Measurements from ENCODE around the gene NOS3. TPM values are rescaled to one million over a fixed set of nuclear protein-coding genes. Genes with fewer than 3 reads are reported as not detected.

NOS3 gene
- polyA plus RNA-seq, 1 of the 3 experiments (the other 2 are of a cell fraction), result 0.41 TPM

GRCh38 chr7:150977382-150978125 lies 13.3 kb upstream of the NOS3 start:
- peaks cover 0 to 74% of the 10 kb centered on the region in 2 experiments; a peak in 2 of 4 replicates for H3K4me1 ChIP-seq (ENCODE audit: control insufficient read depth in 1 of 2, insufficient read depth in 2 of 2, low read depth in 1 of 2, low read length in 1 of 2)
- H3K9me2 ChIP-seq, result no peaks in the 10 kb centered on the region
- peak overlapping the region; percentile 7; the same call in 1 of the 2 replicates for H3K4me2 ChIP-seq
- WGBS (ENCODE audit: low lambda C conversion rate), result 7% methylated on average over 57 of the region's 62 CpGs
- H3K9ac ChIP-seq, result no peak overlapping the region
- no peak for TF ChIP-seq GATA2 (CRISPR knock-in tag; IDR thresholded peaks at IDR 0.05)
- TF ChIP-seq EP300 (IDR thresholded peaks at IDR 0.05; ENCODE audit: borderline replicate concordance in 1 of 2, low read depth in 1 of 2, low read length in 1 of 2), result peak in 1 of 2 experiments; percentile 13; a peak in 1 of 4 replicates
- peaks cover 68% of the 10 kb centered on the region for H3K27me3 ChIP-seq (ENCODE audit: insufficient read depth)
- ChIA-PET CTCF (interaction anchor here (0.7 to 27.1 kb wide), 9 partner anchors 5 to 77 kb away, joined by 3 to 761 read pairs (median 8); no protein-coding TSS in a partner anchor), POLR2A (interaction anchor here (0.6 to 2.7 kb wide), 8 partner anchors 11 to 189 kb away, joined by 3 to 17 read pairs (median 4); partner anchors contain the start of gene ABCB8)
- H3K9me3 ChIP-seq, result no peaks in the 10 kb centered on the region
- peaks cover 5% of the 10 kb centered on the region for H3F3A ChIP-seq (replicated peaks; ENCODE audit: insufficient read depth)
- H3K36me3 ChIP-seq (replicated peaks in 1 of 2; ENCODE audit: control insufficient read depth in 1 of 2, insufficient read depth in 2 of 2, low read length in 1 of 2), result no peaks in the 10 kb centered on the region
- DNase-seq, result peak; percentile 83
- H3K27ac ChIP-seq (ENCODE audit: low read depth in 2 of 2, low read length in 1 of 2), result peak overlapping the region in 1 of 2 experiments; percentile 100; a peak in 2 of 4 replicates
- no peaks in the 10 kb centered on the region for H4K20me1 ChIP-seq (ENCODE audit: insufficient read depth)
- H2AFZ ChIP-seq (ENCODE audit: low read depth), result no peak overlapping the region
- no peaks in the 10 kb centered on the region for H3K79me2 ChIP-seq (ENCODE audit: insufficient read depth)
- H3K4me3 ChIP-seq (ENCODE audit: low read depth in 2 of 2, low read length in 1 of 2), result peak overlapping the region in 1 of 2 experiments; percentile 57; a peak in 2 of 4 replicates

GRCh38 chr7:150978126-150978789 lies 12.6 kb upstream of the NOS3 start, which contains the start of gene KCNH2:
TSS of gene KCNH2 (minus strand) at chr7:150978321. CDS start at chr7:150977913, 408 bp downstream.
- WGBS (ENCODE audit: low lambda C conversion rate), result 4% methylated on average over 20 of the region's 81 CpGs
- H3K36me3 ChIP-seq (replicated peaks in 1 of 2; ENCODE audit: control insufficient read depth in 1 of 2, insufficient read depth in 2 of 2, low read length in 1 of 2), result no peaks in the 10 kb centered on the region
- H3K9ac ChIP-seq, result no peak within 1 kb of the TSS
- H3K4me1 ChIP-seq (ENCODE audit: control insufficient read depth in 1 of 2, insufficient read depth in 2 of 2, low read depth in 1 of 2, low read length in 1 of 2), result peaks cover 0 to 67% of the 10 kb centered on the region in 2 experiments; a peak in 2 of 4 replicates
- POLR2A ChIA-PET, result interaction anchor here (0.6 to 2.9 kb wide), 12 partner anchors 8 to 191 kb away, joined by 3 to 41 read pairs (median 5); partner anchors contain the start of gene ABCB8
- H4K20me1 ChIP-seq (ENCODE audit: insufficient read depth), result no peaks in the 10 kb centered on the region
- H3K79me2 ChIP-seq (ENCODE audit: insufficient read depth), result no peaks in the 10 kb centered on the region
- peaks cover 5% of the 10 kb centered on the region for H3F3A ChIP-seq (replicated peaks; ENCODE audit: insufficient read depth)
- peaks cover 61% of the 10 kb centered on the region for H3K27me3 ChIP-seq (ENCODE audit: insufficient read depth)
- no peaks in the 10 kb centered on the region for H3K9me3 ChIP-seq
- peak within 1 kb of the TSS; percentile 50 to 57; a peak in 3 of 4 replicates for H3K4me3 ChIP-seq (ENCODE audit: low read depth in 2 of 2, low read length in 1 of 2)
- peak within 1 kb of the TSS; percentile 78 for H3K4me2 ChIP-seq
- H3K27ac ChIP-seq (ENCODE audit: low read depth in 2 of 2, low read length in 1 of 2), result peak within 1 kb of the TSS in 1 of 2 experiments; percentile 100; a peak in 2 of 4 replicates
- TF ChIP-seq MXI1 (IDR thresholded peaks at IDR 0.05; ENCODE audit: low read depth, low read length) (peak; percentile 27; the same call in 1 of the 2 replicates), FOXJ3 (CRISPR knock-in tag; IDR thresholded peaks at IDR 0.05) (0 out of 2 replicates have a peak, but pooled peaks have one; percentile 52), CHD2 (IDR thresholded peaks at IDR 0.05; ENCODE audit: low read length, partially characterized antibody) (peak; percentile 86), TAF1 (IDR thresholded peaks at IDR 0.05; ENCODE audit: borderline replicate concordance, low read depth, low read length) (no peak), NRF1 (IDR thresholded peaks at IDR 0.05; ENCODE audit: low read depth, low read length) (no peak), EP300 (IDR thresholded peaks at IDR 0.05; ENCODE audit: borderline replicate concordance in 1 of 2, low read depth in 1 of 2, low read length in 1 of 2) (no peak), FOXM1 (IDR thresholded peaks at IDR 0.05; ENCODE audit: low read depth) (no peak)
- peak; percentile 99 for DNase-seq
- H2AFZ ChIP-seq (ENCODE audit: low read depth), result no peak within 1 kb of the TSS
- CTCF ChIA-PET, result interaction anchor here (0.7 to 27.1 kb wide), 15 partner anchors 5 to 199 kb away, joined by 3 to 761 read pairs (median 21); partner anchors contain the start of genes KCNH2 and NOS3
- H3K9me2 ChIP-seq, result no peaks in the 10 kb centered on the region
